ENCODE data around the gene IER3. TPM values are rescaled to one million over a fixed set of nuclear protein-coding genes. Genes with fewer than 3 reads are reported as not detected.

IER3 gene
- total and polyA plus RNA-seq, 9 of the 15 experiments (the other 6 are each of a cell fraction or from before 2014, with no cell fraction given), result 1.5 to 30.0 (median 11.5) TPM

DNA sequence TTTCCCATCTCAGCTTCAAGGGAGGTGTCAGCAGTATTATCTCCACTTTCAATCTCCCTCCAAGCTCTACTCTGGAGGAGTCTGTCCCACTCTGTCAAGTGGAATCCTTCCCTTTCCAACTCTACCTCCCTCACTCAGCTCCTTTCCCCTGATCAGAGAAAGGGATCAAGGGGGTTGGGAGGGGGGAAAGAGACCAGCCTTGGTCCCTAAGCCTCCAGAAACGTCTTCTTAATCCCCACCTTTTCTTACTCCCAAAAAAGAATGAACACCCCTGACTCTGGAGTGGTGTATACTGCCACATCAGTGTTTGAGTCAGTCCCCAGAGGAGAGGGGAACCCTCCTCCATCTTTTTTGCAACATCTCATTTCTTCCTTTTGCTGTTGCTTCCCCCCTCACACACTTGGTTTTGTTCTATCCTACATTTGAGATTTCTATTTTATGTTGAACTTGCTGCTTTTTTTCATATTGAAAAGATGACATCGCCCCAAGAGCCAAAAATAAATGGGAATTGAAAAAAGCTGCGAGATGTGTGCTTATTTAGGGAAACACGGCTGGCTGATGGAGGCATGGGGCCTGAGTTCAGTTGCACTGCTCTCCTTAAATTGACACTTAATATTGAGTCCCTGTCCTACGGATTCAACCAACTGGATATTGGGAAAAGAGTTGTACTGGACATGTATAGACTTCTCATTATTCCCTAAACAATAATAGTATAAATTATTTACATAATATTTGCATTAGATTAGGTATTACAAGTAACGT is 19.3 kb downstream of the IER3 start (continued):
- TF ChIP-seq, protein P1, sequence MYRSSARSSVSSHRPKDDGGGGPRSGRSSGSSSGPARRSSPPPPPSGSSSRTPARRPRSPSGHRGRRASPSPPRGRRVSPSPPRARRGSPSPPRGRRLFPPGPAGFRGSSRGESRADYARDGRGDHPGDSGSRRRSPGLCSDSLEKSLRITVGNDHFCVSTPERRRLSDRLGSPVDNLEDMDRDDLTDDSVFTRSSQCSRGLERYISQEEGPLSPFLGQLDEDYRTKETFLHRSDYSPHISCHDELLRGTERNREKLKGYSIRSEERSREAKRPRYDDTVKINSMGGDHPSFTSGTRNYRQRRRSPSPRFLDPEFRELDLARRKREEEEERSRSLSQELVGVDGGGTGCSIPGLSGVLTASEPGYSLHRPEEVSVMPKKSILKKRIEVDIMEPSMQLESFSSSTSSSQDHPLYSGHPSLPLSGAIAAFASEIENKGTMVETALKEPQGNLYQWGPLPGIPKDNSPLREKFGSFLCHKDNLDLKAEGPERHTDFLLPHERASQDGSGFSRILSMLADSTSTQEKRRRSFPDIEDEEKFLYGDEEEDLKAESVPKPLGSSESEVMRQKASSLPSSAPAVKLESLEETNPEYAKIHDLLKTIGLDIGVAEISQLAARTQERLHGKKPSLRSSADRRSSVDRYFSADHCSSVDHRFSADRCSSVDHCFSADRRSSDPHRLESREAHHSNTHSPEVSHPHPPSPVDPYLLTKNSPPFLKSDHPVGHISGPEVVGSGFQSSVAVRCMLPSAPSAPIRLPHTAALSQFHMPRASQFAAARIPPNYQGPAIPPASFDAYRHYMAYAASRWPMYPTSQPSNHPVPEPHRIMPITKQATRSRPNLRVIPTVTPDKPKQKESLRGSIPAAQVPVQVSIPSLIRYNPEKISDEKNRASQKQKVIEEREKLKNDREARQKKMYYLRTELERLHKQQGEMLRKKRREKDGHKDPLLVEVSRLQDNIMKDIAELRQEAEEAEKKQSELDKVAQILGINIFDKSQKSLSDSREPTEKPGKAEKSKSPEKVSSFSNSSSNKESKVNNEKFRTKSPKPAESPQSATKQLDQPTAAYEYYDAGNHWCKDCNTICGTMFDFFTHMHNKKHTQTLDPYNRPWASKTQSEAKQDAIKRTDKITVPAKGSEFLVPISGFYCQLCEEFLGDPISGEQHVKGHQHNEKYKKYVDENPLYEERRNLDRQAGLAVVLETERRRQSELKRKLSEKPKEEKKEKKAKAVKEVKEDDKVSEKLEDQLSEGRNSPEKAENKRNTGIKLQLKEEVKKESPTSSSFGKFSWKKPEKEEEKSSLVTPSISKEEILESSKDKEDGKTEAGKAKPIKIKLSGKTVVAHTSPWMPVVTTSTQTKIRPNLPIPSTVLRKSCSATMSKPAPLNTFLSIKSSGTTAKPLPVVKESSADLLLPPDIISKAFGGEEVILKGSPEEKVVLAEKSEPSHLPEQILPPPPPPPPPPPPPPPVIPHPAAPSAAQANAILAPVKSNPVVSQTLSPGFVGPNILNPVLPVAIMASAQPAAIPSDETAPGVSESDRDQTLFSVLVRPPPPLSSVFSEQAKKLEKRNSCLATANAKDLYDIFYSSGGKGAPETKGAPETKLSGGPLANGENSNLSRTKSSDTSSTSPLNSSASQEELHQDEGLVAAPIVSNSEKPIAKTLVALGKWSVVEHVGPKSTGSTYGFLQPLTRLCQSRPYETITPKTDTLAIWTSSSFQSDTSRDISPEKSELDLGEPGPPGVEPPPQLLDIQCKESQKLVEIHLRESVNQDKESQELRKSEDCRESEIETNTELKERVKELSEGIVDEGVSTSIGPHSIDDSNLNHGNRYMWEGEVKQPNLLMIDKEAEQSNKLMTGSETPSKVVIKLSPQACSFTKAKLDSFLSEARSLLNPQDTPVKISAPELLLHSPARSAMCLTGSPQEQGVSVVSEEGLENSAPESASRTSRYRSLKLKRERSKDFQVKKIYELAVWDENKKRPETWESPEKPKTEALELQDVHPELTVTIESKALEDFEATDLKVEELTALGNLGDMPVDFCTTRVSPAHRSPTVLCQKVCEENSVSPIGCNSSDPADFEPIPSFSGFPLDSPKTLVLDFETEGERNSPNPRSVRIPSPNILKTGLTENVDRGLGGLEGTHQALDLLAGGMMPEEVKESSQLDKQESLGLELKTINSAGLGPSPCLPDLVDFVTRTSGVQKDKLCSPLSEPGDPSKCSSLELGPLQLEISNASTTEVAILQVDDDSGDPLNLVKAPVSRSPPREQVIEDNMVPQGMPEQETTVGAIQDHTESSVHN (IDR thresholded peaks at IDR 0.05; ENCODE audit: borderline replicate concordance in 1 of 2, low read depth in 1 of 2), result no peak
- no peak for TF ChIP-seq MYC (IDR thresholded peaks at IDR 0.05; ENCODE audit: low read depth, low read length)
- TF ChIP-seq MYC (CRISPR knock-in tag; IDR thresholded peaks at IDR 0.05; ENCODE audit: borderline replicate concordance, low read depth), result no peak
- no peak for TF ChIP-seq ZFP1 (CRISPR knock-in tag; IDR thresholded peaks at IDR 0.05)
- no peak for TF ChIP-seq NR2C2 (CRISPR knock-in tag; IDR thresholded peaks at IDR 0.05)
- TF ChIP-seq NR2C2 (tag; IDR thresholded peaks at IDR 0.05), result no peak
- TF ChIP-seq, protein P2, sequence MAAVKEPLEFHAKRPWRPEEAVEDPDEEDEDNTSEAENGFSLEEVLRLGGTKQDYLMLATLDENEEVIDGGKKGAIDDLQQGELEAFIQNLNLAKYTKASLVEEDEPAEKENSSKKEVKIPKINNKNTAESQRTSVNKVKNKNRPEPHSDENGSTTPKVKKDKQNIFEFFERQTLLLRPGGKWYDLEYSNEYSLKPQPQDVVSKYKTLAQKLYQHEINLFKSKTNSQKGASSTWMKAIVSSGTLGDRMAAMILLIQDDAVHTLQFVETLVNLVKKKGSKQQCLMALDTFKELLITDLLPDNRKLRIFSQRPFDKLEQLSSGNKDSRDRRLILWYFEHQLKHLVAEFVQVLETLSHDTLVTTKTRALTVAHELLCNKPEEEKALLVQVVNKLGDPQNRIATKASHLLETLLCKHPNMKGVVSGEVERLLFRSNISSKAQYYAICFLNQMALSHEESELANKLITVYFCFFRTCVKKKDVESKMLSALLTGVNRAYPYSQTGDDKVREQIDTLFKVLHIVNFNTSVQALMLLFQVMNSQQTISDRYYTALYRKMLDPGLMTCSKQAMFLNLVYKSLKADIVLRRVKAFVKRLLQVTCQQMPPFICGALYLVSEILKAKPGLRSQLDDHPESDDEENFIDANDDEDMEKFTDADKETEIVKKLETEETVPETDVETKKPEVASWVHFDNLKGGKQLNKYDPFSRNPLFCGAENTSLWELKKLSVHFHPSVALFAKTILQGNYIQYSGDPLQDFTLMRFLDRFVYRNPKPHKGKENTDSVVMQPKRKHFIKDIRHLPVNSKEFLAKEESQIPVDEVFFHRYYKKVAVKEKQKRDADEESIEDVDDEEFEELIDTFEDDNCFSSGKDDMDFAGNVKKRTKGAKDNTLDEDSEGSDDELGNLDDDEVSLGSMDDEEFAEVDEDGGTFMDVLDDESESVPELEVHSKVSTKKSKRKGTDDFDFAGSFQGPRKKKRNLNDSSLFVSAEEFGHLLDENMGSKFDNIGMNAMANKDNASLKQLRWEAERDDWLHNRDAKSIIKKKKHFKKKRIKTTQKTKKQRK (IDR thresholded peaks at IDR 0.05; ENCODE audit: borderline replicate concordance, low read depth, low read length), result no peak
- no peak for TF ChIP-seq NR2F6 (CRISPR knock-in tag; IDR thresholded peaks at IDR 0.05)
- no peak for TF ChIP-seq ZNF77 (CRISPR knock-in tag; IDR thresholded peaks at IDR 0.05)
- TF ChIP-seq SIN3A (IDR thresholded peaks at IDR 0.05; ENCODE audit: borderline replicate concordance in 2 of 2, control insufficient read depth in 1 of 2, low read depth in 2 of 2, low read length in 2 of 2), result peak in 1 of 2 experiments; percentile 85; a peak in 1 of 4 replicates
- TF ChIP-seq CEBPB (tag; IDR thresholded peaks at IDR 0.05), result no peak
- TF ChIP-seq CCAR2 (IDR thresholded peaks at IDR 0.05; ENCODE audit: low read depth, low read length), result no peak
- TF ChIP-seq SETDB1 (IDR thresholded peaks at IDR 0.05; ENCODE audit: low read length), result no peak
- no peak for TF ChIP-seq HMG20B (CRISPR knock-in tag; IDR thresholded peaks at IDR 0.05)
- no peak for TF ChIP-seq ZNF717 (CRISPR knock-in tag; IDR thresholded peaks at IDR 0.05)
- TF ChIP-seq ZNF143 (CRISPR knock-in tag; IDR thresholded peaks at IDR 0.05), result no peak
- TF ChIP-seq, protein P3, sequence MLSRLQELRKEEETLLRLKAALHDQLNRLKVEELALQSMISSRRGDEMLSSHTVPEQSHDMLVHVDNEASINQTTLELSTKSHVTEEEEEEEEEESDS (CRISPR knock-in tag; IDR thresholded peaks at IDR 0.05), result no peak
